NCI-H526 treated with DMSO at 0.1 percent for 48 hours (cell line): ENCODE data around the gene CD9.

Source experiments
- DNase-seq: peaks from one replicate; lab custom pipeline; 2025; lab: John Stamatoyannopoulos, UW

CD9 gene

DNA sequence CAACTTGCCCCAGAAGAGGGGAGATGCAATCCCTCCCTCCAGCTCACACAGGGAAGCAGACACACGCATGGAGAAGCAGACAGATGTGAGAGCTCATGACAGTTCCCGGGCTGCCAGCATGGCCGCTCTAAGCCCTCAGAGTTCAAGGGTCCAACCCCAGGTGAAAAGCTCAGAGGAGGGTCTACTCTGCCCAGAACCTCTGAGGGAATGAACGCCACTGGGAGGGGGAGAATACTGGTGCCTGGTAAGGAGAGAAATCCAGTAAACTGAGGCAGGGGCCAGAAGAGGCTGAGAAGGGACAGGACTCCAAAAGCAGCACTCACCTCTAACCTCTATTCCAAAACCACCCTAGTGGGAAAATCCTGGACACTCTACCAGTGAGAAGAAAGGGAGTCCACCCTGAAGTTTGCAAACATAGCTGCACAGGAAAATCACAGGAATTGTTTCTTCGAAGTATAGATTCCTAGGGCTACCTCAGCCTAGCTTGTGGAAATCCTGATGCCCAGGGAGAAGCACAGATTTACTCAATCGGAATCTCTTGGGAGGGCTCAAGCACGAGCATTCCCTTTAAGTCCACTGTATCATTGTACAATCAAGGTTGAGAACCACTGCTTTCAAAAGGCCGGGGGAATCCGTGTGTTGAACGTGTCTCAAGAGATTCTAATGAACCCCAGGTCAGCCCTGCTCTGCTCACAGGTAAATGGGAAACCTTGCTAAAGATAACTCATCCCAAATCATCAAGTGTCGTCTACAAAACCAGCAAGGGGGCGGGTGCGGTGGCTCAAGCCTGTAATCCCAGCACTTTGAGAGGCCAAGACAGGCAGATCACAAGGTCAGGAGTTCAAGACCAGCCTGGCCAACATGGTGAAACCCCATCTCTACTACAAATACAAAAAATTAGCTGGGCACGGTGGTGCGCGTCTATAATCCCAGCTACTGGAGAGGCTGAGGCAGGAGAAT, 76.0 kb downstream of the CD9 start:
- no peak for DNase-seq

DNA sequence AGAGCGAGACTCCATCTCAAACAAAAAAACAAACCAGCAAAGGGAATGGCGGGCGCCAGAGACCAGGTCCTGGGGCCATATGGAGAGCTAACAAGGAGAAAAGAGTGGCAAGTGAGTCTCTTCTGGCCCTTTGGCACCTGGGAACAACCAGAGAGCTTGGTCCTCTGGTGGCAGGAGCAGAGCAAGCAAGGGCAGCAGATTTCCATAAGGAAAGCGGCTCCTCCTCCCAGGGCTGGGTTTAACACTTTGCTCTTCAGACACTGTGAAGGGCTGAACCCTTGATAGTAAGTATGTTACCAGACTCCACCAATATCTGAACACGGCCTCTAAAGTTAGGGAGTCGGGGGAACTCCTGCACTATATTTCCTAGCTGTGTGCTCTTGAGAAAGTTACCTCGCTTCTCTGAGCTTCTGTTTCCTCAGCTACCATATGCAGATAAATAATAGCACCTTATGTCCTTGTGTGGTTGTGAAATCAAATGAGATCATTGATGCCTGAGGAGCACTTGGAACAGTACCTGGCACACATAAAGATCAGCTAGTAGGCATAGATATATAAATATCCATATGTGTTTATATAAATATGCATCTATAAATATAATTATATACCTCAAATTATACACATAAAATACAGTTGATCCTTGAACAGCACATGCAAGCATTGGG, 76.9 kb downstream of the CD9 start:
- peak; percentile 12 for DNase-seq

- no peak for DNase-seq
Observed at GRCh38 chr12:6277982-6278438, 77.8 kb downstream of the CD9 start.

GRCh38 chr12:6278439-6279255, 78.4 kb downstream of the CD9 start:
- peak; percentile 44 for DNase-seq

- DNase-seq, result no peak
Observed at GRCh38 chr12:6279256-6279628, 79.0 kb downstream of the CD9 start.

GRCh38 chr12:6279631-6280030, 79.4 kb downstream of the CD9 start:
- DNase-seq, result no peak

DNA sequence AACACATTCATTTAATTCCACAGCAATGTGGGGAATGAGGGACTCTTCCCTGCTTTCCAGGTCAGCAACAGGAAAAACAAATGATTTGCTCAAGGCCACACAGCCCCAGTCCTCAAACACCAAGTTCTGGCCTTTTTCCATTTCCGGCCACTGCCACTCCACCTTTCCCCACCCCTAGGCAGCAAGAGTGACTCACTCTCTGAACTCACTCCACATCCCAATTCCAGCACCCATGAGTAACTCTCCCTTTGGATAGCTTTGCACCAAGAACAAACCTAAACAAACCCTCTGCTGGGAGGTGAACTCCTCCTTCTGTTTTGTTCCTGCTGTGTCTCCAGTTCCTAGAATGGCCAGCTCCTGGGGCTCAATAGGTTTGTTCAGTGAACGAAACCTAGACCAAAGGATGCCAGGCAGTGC, 79.9 kb downstream of the CD9 start:
- no peak for DNase-seq

GRCh38 chr12:6280672-6281071, 80.5 kb downstream of the CD9 start:
- DNase-seq, result no peak

DNA sequence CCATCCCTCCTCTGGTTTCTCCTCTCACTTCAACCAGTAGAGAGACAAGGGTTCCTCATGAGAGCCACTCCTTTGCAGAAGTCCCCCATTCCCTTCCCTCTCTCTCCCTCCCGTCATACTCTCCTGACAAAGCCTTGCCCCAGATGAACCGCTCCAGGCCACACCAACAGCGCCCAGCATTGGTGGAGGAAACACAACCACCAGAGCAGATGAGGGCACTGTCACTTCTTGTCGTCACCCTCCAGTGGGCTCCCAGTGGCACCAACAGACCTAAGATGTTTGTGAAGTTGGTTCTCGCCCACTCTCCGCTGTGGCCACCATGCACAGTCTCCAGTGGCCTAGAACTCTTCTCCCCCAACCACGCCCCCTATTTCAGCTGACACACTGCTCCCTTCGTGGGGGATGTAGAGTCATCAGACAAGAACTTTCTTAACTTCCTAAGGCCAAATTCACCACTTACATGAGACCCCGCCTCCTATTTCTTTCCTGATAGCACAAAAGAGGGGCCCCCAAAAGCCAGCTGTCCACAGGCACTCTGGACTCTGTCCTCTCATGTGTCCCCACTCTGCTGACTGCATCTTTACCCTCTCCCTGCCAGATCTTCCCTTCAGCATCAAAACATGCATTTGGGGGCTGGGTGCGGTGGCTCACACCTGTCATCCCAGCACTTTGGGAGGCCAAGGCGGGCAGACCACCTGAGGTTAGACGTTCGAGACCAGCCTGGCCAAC, 81.0 kb downstream of the CD9 start:
- no peak for DNase-seq

DNA sequence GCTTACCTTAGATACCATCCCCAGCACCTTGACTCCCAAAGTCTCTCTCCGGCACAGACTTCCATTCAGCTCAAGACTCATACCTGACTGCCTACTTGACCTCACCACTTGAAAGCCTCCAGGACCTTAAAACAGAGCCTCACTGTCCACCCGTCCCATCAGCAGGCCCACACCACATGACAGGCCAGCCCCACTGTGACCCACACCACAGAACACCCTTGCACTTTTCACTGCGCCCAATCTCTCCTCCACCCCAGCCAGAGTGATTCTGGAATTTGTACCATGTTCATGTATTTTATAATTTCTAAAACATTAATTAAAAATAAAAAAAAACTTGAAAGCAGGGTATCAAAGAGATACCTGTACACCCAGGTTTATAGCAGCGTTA, 82.2 kb downstream of the CD9 start:
- DNase-seq, result no peak

DNA sequence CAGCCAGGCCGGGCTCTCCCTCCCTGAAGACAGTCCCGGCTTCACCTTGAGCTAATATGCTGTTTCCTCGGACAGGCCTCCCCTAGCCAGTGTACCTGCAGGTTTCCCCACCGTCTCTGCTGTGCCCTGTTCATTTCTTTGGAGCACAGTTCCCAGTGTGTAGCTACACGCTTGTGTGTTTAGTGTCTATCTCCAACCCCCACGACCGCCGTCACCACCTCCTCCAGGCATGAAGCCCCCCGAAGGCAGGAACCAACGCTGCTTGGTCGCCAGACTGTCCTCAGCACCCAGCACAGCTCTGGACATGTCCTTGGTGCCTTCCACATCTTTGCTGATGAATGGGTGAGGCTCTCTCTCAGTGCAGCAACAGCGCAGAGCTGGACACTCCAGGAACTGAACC, 84.1 kb downstream of the CD9 start:
- no peak for DNase-seq

- peak; percentile 54 for DNase-seq
Observed at GRCh38 chr12:6285063-6285477, 84.9 kb downstream of the CD9 start.

- no peak for DNase-seq
Observed at GRCh38 chr12:6285532-6286306, 85.5 kb downstream of the CD9 start.
